NCI-H146 treated with DMSO at 0.1 percent for 48 hours (cell line): ENCODE data around the gene ADGRV1.
"Not testable (repeated sequence)": the region's sequence is repeated elsewhere in the genome, so short reads cannot be mapped to it uniquely, and the experiment has no call there.

Experiments used
- DNase-seq: peaks from one replicate; lab custom pipeline; 2025; ENCODE audit not compliant: unreplicated experiment; lab: John Stamatoyannopoulos, UW

ADGRV1 gene

GRCh38 chr5:90968319-90968718, 409.7 kb downstream of the ADGRV1 start:
- no peak for DNase-seq

GRCh38 chr5:90969945-90970344, 411.3 kb downstream of the ADGRV1 start:
- not testable (repeated sequence) for DNase-seq

- DNase-seq: no peak
These were observed 422.6 kb downstream of the ADGRV1 start for GRCh38 chr5:90981177-90981576.

GRCh38 chr5:90981821-90982220, 423.2 kb downstream of the ADGRV1 start:
- no peak for DNase-seq

- DNase-seq: no peak
These were observed 424.0 kb downstream of the ADGRV1 start for GRCh38 chr5:90982576-90982975.

- DNase-seq: no peak
These were observed 424.6 kb downstream of the ADGRV1 start for GRCh38 chr5:90983148-90983547.

GRCh38 chr5:90983711-90984124, 425.1 kb downstream of the ADGRV1 start:
- no peak for DNase-seq

GRCh38 chr5:90985341-90985740, 426.7 kb downstream of the ADGRV1 start:
- DNase-seq: no peak

GRCh38 chr5:90987726-90988125, 429.1 kb downstream of the ADGRV1 start:
- DNase-seq: no peak

- DNase-seq: no peak
These were observed 432.6 kb downstream of the ADGRV1 start for GRCh38 chr5:90991201-90991600.

- no peak for DNase-seq
These were observed 436.2 kb downstream of the ADGRV1 start for GRCh38 chr5:90994796-90995195.

GRCh38 chr5:90996089-90996488, 437.5 kb downstream of the ADGRV1 start:
- no peak for DNase-seq

- no peak for DNase-seq
These were observed 438.5 kb downstream of the ADGRV1 start for GRCh38 chr5:90997082-90997481.

- DNase-seq: no peak
These were observed 442.1 kb downstream of the ADGRV1 start for GRCh38 chr5:91000743-91001142.

GRCh38 chr5:91006713-91007112, 448.1 kb downstream of the ADGRV1 start:
- no peak for DNase-seq

GRCh38 chr5:91007251-91007650, 448.7 kb downstream of the ADGRV1 start:
- DNase-seq: no peak

GRCh38 chr5:91007780-91008402, 449.3 kb downstream of the ADGRV1 start:
- no peak for DNase-seq

GRCh38 chr5:91010090-91010489, 451.5 kb downstream of the ADGRV1 start:
- no peak for DNase-seq

GRCh38 chr5:91011029-91011428, 452.4 kb downstream of the ADGRV1 start:
- DNase-seq: no peak

- DNase-seq: not testable (repeated sequence)
These were observed 454.3 kb downstream of the ADGRV1 start for GRCh38 chr5:91012867-91013266.

GRCh38 chr5:91016322-91016721, 457.7 kb downstream of the ADGRV1 start:
- DNase-seq: no peak

GRCh38 chr5:91016954-91017700, 458.5 kb downstream of the ADGRV1 start:
- no peak for DNase-seq

- DNase-seq: no peak
These were observed 459.6 kb downstream of the ADGRV1 start for GRCh38 chr5:91018200-91018599.
